ENCODE measurements around the gene AKIRIN1.
A peak's percentile ranks its signal among the peaks of the same experiment; 100 is the strongest.
"Not testable (repeated sequence)": the region's sequence is repeated elsewhere in the genome, so short reads cannot be mapped to it uniquely, and the experiment has no call there.

The AKIRIN1 gene, protein sequence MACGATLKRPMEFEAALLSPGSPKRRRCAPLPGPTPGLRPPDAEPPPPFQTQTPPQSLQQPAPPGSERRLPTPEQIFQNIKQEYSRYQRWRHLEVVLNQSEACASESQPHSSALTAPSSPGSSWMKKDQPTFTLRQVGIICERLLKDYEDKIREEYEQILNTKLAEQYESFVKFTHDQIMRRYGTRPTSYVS

DNA sequence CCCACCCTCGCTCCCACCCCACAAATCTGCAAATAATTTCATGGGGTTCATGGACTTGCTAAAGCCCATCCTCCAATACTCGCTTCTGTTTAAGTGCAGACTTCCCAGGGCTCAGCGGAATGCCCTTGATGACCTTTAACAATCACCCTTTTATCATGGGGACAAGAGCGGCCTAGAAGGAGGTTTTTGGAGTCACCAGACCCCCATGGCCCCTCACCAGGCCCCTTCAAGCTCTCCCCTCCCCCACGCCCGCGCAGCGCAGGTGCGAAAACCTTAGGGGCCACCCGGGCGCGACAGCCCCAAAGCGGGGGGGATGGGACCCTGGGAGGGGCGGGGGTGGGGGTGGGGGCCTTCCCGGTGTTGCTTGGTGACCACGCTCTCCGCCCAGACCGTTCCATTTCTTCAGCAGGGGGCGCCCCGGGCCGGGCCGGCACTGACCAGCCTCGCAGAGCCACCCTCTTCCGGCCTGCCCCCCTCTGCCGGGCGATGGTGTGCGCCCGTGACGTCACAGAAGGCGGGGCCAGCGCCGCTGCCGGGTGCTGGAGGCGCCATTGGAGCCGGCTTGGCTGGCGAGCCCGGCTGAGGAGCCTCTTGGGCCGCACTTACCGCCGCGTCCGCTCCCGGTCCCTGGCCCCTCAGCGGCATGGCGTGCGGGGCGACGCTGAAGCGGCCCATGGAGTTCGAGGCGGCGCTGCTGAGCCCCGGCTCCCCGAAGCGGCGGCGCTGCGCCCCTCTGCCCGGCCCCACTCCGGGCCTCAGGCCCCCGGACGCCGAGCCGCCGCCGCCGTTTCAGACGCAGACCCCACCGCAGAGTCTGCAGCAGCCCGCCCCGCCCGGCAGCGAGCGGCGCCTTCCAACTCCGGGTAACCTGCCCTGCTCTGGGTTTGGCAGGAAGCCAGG, at the start of gene AKIRIN1:
Gene AKIRIN1 (plus strand): TSS at position 539 of the 900 bp plus-strand sequence. CDS start 105 bp downstream, at position 644.
- peak; percentile 98 for DNase-seq (ENCODE audit: low read depth, low spot score)

DNA sequence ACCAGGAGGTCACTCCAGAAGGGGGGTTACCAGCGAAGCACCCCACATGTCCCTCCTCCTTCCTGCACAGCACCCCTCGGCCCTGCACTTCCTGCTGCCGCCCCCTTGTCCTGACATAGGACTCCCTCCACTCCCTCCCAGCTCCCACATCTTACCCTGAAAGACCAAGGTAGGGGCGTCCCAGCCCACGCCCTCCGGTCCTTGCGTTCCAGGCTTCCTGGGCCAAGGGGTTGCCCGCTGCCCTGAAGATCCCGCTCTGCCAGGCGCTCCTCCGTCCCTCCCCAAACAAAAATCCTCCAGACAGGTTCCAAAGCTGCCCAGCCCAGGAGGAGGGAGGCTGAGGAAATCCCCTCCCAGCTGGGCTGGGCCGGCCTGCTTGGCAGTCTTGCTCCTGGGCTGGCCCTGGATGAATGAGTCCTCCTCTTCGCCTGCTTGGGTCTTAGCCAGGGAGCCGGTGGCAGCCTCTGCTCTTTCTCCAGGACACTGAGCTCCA, 49.5 kb upstream of the AKIRIN1 start, which contains the start of gene RHBDL2:
Gene RHBDL2 (minus strand): TSS at position 304 of the 493 bp plus-strand sequence. CDS start 22,618 bp downstream, outside the sequence.
- DNase-seq (ENCODE audit: low read depth, low spot score), result no peak

DNA sequence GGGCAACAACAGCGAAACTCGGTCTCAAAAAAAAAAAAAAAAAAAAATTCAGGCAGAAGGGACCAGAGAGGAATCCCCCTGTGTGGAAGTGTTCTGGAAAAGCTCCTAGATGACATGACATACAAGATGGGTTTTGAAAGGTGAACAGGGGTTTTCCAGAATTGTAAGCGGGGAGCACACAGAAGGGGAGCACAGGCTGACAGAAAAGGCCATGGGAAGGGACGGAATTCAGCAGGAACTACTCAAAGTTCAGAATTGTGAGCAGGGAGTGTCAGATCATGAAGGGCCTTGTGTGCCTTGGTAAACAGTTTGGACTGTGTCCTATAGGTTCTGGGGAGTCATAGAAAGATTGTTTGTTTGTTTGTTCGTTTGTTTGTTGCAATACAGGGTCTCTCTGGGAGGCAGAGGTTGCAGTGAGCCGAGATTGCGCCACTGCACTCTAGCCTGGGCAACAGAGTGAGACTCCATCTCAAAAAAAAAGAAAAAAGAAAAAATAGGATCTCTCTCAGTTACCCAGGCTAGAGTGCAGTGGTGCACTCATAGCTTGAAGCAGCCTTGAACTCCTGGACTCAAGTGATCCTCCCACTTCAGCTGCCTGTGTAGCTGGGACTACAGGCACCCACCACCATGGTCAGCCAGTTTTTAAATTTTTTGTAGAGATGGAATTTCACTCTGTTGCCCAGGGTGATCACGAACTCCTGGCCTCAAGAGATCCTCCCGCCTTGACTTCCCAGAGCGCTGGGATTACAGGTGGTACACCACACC, 48.2 kb upstream of the AKIRIN1 start:
- no peak for DNase-seq (ENCODE audit: low read depth, low spot score)

DNA sequence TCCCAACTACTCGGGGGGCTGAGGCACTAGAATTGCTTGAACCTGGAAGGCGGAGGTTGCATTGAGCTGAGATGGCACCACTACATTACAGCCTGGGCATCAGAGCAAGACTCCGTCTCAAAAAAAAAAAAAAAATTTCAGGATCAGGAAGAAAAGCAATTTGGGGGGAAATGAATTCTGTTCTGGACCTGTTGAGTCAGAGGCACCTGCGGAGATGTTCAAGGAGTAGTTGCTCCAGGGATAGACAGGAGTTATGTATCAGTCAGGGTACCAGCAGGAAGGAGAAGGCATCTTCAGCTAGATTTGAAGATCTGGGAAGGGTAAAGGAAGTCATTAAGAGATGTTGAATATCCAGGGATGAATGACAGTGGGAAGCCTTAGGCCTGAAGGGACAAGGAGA, 46.5 kb upstream of the AKIRIN1 start:
- no peak for DNase-seq (ENCODE audit: low read depth, low spot score)

DNA sequence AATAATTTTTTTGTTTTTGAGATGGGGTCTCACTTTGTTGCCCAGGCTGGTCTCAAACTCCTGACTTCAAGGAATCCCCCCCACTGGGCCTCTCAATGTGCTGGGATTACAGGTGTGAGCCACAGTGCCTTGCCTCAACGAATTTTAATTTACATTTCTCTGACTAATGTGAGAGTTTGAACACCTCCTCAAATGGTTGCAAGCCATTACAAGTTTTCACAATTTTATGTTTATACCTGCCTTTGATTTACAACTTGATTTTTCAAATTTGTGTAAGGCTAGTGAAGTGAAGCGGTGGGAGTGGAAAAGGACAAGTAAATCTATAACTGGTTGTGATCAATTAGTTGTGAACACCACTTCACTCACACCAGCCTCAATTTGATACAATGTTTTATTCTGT, 40.5 kb upstream of the AKIRIN1 start:
- DNase-seq (ENCODE audit: low read depth, low spot score), result no peak

DNA sequence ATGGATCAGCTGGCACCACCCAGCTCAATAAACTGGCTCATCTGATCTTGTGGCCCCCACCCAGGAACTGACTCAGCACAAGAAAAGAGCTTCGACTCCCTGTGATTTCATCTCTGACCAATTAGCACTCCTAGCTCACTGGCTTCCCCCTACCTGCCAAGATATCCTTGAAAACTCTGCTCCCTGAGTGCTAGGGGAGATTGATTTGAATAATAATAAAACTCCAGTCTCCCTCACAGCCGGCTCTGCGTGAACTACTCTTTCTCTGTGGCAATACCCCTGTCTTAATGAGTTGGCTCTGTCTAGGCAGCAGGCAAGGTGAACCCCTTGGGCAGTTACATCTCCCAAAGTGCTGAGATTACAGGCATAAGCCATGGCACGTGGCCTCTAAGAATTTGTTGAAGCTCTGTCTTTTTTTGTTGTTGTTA, 37.6 kb upstream of the AKIRIN1 start:
- DNase-seq (ENCODE audit: low read depth, low spot score), result peak; percentile 63

DNA sequence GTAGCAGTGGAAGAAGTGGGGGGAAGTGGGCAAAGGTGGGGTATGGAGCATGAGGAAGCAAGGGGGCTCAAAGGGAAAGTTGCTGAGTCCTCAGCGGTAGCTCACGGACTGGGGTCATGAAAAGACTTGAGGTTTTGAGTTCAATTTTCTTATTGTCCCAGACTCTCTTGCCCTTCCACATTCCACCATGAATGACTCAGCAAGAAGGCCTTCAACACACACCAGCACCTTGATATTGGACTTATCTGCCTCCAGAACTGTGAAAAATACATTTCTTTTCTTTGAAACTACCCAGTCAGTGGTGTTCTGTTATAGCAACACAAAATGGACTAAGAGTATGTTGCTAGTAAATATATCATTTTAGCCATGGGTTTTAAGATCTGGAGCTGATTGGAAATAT, 32.1 kb upstream of the AKIRIN1 start:
- DNase-seq (ENCODE audit: low read depth, low spot score), result peak; percentile 38

DNA sequence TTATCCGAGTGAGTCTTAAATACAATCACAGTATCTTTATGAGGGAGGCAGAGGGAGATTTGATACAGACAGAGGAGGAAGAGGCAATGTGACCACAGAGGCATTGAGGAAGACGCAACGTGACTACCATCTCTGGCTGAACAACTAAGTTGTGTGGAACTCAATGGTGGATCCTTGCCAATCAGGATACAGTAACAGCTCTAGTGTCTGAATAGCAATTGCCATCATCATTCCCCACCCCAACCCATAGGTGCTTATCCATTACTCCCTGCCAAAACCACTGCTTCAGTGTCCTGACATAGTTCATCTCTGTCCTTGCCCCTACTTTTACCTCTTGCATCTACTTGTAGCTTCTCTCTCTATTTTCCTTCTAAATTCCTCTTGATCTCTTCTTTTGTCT, 29.0 kb upstream of the AKIRIN1 start:
- DNase-seq (ENCODE audit: low read depth, low spot score), result no peak

DNA sequence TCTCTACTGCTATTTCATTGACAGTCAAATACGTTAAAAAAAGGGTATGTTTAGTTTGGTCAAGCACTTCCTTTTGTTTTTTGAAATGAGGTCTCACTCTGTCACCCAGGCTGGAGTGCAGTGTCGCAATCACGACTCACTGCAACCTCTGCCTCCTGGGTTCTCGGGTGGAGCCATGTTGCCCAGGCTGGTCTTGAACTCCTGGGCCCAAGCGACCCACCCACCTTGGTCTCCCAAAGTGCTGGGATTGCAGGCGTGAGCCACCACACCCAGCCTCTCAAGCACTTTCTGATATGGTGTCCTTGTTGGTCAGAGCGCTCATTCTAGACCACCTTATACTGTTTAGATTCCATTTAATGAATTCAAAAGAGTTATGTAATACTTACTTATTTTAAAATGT, 28.5 kb upstream of the AKIRIN1 start:
- no peak for DNase-seq (ENCODE audit: low read depth, low spot score)

DNA sequence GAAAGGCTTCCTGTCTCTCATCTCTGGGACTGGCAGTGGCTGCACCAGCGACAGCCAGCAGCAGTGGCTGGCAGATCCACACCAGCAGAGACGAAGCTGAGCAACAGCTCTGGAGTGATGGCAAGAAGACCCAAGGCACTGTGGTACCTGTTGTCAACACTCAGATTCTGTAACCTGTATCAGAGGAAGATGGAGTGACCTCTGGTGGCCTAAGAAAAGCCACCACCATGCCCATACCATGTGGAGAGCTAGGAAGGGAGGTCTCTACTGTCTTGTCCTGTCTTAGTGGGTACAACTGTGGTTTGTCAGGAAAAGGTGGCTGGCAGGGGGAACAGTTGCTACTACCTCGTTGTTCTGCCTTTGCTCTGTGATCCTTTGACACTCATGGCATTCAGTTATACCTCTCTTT, 26.9 kb upstream of the AKIRIN1 start:
- DNase-seq (ENCODE audit: low read depth, low spot score), result no peak

DNA sequence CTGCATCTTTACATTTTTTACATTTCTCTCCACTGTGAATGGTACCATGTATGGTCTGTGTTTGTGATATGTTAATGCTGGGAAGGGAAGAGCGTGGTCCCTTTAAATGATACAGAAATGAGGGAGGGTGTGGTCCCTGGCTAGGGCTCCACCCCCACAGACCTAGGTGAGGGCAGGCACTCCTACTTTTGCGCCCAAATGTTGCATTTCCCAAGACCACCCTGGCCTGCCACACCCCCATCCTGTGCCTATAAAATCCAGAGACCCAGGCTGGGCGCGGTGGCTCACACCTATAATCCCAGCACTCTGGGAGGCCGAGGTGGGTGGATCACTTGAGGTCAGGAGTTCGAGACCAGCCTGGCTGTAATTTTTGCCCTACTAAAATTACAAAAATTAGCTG, 17.9 kb upstream of the AKIRIN1 start:
- DNase-seq (ENCODE audit: low read depth, low spot score), result not testable (repeated sequence)

DNA sequence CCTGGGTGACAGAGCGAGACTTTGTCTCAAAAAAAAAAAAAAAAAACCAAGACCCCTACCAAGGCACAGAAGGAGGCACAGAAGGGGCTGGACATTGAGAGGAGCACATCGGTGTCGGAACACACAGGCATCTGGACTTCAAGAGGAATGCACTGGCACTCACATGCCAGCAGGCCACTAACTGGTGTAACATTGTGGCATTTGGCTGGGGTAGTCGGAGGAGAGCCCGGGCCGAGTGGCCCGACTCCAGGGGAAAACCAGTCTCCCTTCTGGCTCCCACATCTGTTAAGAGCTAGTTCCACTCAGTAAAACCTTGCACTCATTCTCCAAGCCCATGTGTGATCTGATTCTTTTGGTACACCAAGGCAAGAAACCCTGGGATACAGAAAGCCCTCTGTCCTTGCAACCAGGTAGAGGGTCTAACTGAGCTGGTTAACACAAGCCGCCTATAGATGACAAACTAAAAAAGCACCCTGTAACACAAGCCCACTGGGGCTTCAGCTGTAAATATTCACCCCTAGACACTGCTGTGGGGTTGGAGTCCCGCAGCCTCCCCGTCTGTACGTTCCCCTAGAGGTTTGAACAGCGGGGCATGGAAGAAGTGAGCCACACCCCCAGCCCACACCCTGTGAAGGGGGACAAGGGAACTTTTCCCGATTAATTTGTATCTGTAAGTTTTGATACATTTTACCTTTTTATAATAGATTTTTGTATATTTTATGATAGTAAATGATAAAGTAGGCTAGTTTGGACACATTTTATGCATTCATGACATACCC, 17.2 kb upstream of the AKIRIN1 start:
- peak; percentile 4 for DNase-seq (ENCODE audit: low read depth, low spot score)

DNA sequence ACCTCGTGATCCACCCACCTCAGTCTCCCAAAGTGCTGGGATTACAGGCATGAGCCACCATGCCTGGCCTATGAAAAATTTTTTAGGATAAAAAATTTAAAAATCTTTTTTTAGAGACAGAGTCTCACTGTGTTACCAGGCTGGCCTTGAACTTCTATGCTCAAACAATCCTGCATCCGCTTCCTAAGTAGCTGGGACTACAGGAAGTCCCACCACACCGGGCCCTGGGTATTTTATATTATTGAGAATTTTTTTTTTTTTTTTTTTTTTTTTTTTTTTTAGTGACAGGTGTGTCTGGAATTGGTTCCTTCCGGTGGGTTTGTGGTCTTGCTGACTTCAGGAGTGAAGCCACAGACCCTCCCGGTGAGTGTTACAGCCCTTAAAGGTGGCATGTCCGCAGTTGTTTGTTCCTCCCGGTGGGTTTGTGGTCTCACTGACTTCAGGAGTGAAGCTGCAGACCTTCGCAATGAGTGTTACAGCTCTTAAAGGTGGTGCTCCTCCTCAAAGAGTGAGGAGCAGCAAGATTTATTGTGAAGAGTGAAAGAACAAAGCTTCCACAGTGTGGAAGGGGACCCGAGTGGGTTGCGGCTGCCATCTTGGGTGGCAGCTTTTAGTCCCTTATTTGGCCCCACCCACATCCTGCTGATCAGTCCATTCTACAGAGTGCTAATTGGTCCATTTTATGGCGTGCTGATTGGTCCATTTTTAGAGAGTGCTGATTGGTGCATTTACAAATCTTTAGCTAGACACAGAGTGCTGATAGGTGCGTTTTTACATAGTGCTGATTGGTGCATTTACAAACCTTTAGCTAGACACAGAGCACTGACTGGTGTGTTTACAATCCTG, 13.5 kb upstream of the AKIRIN1 start:
- not testable (repeated sequence) for DNase-seq (ENCODE audit: low read depth, low spot score)

DNA sequence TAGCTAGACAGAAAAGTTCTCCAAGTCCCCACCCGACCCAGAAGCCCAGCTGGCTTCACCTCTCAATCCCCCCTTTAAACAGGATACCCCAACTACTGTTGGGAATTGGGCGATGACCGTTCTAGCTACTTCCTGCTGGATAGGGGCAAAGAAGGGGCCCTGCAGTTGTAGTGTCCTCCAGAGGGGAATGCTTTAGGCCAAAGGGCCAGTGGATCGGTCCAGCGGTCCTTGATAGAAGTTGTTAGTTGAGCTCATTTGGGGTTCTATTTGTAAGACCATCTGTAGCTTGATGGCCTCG, 12.9 kb upstream of the AKIRIN1 start:
- DNase-seq (ENCODE audit: low read depth, low spot score), result not testable (repeated sequence)

DNA sequence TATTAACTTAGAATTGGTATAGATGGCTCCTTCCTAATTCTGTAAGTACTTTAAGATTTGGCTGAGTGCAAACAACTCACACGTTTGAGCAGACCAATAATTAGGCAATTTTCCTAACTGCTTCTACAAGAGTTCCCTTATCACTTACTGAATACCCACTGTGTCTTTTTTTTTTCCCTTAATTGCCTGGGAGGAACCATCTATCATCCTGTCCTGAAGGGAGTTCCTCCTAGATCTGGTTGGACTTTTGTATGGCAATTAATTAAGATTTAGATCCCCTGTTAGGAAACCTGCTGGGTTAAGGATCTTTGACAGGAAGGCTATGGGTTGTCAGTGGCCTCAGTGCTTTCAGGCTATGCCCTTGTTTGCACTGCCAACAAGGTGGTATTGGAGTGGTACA, 11.7 kb upstream of the AKIRIN1 start:
- peak; percentile 15 for DNase-seq (ENCODE audit: low read depth, low spot score)

DNA sequence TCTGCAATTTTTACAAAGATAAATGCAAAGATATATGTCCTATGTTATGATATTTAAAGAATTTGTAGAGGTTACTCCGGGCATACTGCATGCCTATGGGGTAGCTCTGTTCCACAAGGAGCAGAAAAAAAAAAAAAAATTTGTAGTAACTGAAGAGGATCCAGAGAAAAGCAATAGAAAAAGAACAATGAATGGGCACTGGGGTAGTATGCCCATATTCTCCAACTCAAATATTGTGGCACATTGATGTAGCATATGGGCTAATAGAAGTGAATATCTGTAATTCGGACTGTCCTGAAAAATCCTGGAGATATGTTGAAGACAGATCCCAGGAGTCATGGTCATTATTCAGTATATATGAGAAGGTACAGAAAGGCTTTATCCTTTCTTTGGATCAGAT, 1.1 kb upstream of the AKIRIN1 start:
- DNase-seq (ENCODE audit: low read depth, low spot score), result no peak

DNA sequence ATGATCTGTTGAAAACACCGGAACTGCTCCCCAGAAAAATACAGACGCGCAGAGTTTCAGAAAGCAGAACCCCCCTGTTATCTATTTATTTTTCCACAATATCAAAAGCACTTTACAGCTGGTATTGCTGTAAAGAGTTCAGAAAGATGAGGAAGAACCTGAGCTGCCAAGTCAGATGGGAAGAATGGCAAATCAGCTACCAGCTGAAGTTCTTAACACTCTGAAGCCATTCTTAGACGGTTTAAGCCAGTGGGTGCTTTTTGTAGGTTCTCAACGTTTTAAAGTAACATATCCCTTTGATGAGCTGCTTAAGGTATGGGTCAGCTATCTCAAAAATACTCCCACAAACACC, 714 bp upstream of the AKIRIN1 start:
- DNase-seq (ENCODE audit: low read depth, low spot score), result no peak

DNA sequence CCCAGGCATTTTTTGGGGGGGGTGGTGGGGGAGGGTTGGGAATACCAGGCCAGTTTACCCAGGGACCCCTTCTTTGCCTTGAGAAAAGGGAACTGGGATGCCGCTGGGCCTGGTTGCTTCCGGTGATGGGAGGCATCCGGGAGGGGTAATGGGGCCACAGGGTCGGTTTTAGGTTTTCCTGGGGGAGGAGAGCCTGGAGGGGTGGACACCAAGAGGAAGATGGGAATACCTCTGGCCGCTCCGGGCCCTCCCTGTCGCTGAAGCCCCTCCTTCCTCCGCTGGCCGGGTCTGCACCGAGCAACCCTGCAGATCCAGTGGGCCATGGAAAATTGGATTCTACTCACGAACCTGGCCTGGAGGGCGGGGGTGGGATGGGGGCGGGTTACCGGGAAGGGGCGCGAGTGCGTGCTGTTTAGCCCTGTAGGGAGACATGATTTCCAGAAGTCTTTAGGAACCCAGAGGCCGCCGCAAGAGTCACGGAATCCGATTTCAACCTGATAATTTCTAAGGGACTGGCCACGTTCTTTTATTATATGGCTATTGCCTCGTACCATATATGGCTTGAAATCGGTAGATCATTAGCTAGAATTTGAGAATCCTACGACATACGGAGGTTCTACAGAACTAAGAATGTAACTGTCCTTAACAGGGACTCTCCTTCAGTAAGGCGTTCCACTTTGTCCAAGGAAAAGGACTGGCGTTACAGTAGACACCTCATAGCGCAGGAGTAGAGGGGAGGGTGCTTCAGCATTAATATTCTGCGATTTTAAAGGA, 749 bp downstream of the AKIRIN1 start:
- peak; percentile 60 for DNase-seq (ENCODE audit: low read depth, low spot score)

DNA sequence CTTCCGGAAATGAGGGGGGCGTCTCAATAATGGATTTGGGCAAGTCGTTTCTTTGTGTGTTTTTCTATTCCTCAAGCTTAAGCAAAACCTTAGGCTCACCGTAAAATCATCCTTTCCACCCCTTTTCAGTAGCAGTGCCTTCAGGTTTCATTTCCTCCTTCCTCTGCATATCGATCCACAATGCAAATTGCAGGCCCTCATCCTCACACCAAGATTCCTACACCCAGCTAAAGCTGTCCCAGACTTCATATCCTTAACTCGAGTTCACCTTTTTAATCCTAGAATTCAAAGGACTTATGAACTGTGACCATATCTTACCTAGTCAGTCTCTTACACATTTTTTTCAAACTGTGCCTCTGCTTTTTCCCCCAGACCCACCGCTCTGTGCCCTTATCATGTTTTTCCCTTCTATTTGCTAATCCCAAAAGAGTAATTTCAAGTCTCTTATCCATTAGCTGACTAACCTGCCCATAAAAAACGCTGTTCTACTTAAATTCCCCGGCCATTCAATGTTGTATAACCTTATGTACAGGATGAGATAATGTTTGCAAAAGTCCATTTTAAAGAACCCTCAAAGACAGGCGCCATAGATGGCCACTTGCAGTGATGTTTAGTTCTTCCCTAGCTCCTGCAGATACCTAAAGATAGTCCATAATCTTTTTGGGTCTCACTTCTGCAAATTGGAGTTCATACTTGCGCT, 1.5 kb downstream of the AKIRIN1 start:
- DNase-seq (ENCODE audit: low read depth, low spot score), result no peak

All from ELF-1 (cell line).